Measurements from ENCODE around the gene SIRT3.
"Not testable (repeated sequence)": the region's sequence is repeated elsewhere in the genome, so short reads cannot be mapped to it uniquely, and the experiment has no call there.

Gene SIRT3

DNA sequence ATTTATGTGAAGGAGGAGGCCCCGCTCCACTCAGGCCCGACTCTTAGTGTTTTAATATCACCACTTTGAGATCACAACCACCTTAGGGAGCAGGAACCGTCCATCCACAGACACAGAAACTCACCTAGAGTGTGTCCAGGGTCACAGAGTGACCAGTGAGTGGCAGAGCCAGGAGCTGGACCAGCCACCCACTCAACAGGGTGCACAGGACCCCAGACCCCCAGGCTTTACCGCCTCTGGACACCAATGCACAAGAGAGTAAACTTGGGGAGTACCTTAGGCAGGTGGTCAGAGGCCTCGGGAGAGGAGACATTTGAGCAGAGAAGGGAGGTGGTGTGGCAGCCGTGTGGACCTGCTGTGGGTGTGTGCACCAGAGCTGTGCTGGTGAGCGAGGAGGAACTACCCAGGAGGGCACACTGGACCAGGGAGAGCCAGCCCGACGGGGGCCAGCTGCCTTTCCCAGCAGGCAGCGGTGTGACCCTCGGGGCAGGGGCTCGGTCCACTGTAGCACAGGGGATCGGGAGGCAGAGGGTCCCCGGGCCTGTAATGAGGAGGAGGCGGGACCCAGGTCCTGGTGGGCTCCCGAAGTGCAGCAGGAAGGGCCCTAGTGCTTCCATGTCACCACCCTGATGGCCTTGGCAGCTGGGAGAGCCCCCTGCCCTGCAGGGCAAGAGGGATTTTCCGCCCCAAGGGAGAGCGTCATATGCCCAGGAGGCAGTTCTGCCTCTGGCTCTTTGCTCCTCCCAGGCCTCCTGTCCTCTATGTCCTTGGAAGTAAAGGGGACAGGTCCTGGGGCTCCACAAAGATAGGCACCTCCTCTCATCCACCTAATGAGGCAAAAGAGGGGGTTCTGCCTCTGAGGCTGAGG is 34.5 kb upstream of the SIRT3 start:
- DNase-seq (ENCODE audit: low read depth) = no peak

DNA sequence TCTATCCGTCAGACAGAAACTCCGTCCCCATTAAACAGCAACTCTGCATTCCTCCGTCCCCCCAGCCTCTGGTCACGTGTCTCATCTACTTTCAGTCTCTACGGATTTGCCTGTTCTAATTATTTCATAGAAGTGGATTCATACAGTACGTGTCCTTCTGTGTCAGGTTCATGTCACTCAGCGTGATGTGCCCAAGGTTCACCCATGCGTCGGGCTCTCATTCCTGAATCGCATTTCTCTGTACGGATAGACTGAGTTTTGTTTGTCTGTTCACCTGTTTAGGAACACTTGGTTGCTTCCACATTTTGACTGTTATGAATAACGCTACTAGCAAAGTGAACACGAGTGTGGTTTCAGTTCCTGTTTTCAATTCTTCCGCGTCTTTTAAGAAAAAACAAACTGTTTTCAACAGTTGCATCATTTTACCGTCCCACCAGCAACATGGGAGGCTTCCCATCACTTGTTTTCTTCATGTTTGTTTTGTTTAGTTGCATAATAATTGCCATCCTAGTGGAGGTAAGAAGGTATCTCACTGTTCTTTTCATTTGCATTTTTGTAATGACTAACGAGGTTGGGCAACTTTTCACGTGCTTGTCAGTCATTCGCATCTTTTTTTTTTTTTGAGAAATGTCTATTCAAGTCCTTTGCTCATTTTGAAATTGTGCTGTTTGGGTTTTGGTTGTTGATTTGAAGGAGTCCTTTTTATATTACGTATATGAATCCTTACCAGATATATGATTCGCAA is 33.2 kb upstream of the SIRT3 start:
- DNase-seq (ENCODE audit: low read depth) = no peak

DNA sequence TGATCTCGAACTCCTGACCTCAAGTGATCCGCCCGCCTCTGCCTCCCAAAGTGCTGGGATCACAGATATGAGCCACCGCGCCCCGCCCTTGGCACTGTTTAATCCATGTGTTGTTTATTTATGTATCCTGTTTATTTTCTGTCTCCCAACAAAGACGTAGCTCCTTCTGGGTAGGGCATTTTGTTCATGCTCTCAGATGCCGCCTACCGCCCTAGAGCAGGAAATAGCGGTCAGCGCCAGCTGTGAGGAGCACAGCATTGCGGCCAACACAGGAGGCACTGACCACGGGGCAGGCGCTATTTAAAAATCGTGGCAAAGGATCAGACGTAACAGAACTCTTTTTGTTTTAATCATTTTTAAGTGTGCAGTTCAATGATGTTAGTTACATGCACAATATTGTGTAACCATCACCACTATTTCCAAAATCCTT is 32.6 kb upstream of the SIRT3 start:
- not testable (repeated sequence) for DNase-seq (ENCODE audit: low read depth)

DNA sequence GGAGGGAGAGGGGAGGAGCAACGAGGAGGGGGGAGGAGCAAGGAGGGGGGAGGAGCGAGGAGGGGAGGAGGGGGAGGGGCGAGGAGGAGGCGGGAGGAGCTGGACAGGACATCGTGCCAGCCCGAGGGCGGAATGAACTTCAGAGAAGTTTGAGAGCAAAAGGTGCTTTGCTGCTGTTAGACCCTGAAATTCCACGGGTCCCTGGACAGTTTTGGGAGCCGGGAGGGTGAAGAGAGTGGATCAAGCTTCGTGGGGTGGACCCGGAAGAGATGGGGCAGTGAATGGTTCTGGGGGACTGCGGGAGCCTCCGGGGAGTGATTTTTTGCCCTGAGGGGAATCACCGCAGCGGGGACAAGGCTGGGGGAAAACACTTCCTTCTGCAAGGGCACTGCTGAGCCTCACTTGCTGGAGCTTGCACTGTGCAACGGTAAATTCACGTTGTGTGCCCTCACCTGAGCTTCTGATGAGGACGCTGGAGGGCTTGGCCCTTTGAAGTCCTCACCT is 31.4 kb upstream of the SIRT3 start:
- no peak for DNase-seq (ENCODE audit: low read depth)

DNA sequence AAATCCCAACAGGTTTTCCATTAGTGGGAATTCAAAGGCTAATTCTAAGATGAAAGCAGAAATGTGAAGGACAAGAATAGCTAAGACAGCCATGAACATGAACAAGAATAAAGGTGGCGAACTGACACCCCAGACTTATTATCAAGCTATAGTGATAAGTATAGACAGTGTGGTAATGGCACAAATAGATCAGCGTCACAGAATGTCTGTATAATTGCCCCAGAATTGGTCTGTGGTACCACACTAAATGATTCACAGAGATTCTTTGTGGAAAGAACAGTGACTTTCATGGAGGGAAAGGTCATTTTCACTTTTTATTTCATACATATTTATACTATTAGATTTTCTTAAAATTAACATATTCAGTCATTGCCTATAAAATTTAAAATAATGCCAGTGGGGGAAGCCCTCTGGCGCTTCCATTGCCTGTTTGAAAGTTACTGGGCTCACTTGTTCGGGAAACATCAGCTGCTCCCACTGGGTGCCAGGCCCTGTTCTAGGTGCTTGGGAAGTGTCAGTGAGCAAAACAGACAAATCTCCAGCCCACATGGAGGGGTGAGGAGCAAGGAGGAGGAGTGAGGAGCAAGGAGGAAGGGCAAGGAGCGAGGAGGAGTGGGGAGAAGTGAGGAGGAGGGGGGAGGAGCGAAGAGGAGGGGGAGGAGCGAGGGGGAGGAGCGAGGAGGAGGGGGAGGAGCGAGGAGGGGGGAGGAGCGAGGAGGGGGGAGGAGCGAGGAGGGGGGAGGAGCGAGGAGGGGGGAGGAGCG is 30.7 kb upstream of the SIRT3 start:
- no peak for DNase-seq (ENCODE audit: low read depth)

DNA sequence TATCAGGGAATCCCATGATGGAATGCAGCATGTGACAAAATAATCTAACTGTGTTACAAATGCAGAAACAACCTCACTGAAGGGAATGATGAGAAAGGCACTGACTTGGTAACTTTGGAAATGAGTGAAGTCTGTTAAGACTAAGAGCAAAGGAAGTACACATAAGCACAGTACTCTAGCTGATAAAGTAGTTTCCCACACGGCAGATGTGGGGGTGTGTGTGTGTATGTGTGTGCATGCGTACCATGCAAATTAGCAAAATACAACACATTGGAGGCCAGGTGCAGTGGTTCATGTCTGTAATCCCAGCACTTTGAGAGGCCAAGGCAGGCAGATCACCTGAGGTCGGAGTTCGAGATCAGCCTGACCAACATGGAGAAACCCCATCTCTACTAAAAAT is 25.5 kb upstream of the SIRT3 start:
- DNase-seq (ENCODE audit: low read depth) = no peak

DNA sequence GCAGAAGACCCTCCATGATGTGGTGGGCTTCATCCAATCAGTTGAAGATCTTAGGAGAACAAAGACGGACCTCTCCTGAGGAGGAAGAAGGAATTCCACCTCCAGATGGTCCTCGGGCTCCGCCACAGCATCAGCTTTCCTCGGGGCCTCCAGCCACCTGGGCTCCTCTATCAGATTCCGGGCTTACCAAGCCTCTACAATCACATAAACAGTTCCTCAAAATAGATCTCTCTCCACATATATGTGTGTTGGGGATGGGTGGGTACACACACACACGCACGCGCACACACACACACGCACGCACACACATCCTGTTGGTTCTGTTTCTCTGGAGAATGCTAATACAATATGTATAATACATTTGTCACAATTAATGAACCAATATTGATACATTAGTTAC is 23.3 kb upstream of the SIRT3 start:
- DNase-seq (ENCODE audit: low read depth) = no peak

DNA sequence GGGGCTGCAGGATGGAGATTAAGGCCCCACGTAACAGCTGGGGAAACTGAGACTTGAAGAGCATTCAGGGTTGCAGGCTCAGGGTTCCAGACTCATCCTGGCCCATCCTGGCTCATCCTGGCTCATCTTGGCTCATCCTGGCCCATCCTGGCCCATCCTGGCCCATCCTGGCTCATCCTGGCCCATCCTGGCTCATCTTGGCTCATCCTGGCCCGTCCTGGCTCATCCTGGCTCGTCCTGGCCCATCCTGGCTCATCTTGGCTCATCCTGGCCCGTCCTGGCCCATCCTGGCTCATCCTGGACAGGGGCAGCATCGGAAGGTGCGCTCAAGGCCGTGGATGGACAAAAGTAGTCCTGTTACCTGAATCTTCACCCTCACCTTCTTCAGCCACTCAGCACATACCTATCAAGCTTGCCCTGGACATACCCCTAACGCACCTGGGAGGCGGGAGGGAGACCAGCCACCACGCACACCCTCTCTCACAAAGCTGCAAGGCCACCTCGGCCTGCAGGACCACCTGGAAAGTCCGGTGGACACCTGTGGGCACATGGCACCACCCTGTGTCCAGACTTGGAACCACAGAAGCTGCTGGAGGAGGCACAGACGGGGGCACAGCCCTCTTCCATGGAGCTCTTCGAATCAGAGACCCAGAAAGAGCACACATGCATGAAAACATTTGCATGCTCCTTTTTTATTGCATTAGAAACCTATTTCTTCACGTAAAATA is 21.8 kb upstream of the SIRT3 start:
- DNase-seq (ENCODE audit: low read depth) = no peak

DNA sequence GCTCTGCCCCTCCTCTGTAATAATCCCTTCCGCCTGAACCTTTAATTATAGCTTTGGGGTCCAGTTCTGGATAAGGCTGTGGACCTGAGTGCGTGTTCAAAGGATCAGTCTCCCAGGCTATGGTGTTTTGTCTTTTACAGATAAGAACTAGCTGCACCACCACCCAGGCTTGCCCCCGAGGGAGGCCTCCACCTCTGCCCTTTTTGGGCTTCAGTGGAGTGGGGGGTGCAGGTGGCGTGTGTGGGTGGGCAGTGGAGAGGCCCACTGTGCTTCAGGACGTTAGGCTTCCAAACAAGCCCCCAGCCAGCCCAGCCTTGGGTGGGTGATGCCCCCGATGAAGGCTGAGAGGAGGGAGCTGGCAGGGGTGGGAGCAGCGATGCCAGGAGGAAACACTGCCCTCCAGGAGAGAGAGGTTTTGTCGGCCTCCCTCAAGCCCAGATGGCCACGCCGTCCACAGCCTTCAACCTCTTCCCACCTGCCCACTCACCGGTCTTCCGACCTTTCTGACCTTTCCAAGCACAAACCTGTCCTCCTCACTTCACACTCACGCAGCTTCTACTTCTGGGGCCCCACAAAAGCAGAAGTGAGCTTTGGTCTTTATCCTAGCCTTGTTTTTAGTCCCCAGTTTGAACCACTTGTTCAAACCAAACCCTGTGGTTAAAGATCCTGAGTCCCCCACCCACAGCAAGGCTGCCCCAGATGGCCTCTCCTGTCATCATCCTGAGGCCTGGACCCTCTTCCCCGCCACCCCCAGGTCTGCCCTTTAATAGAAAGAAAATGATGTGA is 21.0 kb upstream of the SIRT3 start:
- no peak for DNase-seq (ENCODE audit: low read depth)

DNA sequence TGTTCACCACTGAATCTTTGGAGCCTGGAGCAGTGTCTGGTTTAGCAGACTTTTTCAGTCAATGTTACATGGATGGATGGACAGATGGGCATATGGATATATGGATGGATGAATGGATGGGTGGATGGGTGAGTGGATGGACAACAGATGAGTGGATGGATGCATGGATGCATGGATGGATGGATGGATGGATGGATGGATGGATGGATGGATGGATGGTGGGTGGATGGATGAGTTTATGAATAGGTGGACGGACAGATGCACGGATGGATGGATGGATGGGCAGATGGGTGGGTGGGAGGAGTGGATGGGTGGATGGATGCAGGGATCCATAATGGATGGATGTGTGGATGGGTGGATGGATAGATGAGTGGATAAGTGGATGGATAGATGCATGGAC is 19.7 kb upstream of the SIRT3 start:
- DNase-seq (ENCODE audit: low read depth) = no peak

DNA sequence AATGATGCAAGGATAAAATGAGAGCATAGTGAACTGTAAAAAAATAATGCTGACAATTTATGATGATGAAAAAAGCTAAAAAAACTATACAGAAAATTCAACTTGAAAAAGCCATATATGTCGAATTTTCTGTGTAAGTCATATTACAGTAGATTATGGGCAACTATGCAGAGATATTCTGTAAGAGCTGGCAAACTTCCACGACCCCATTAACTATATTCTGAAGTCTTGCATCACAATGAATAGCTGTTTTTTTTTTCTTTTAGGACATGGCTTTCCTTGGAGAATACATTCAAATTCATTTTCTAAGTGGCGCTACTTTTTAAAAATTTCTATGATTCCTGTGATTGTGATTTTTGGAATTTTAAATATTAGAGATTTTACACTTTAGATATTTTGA is 19.0 kb upstream of the SIRT3 start:
- no peak for DNase-seq (ENCODE audit: low read depth)

DNA sequence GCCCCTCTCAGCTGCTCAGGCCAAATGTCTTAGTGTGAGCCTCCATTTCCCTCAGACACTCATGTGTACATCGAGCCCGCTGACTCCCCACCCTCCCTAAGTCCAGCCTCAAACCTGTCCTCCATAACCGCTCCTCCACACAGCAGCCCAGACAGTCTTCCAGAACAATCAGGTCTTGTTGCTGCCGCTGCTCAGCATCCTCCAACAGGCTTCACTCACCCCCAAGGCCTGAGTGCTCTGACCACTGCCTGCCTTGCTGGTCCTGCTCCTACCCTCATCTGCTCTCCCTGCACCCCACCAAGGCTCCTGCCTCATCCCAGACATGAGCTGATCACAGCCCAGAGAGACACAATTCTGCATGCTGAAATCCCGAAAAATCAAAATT is 17.7 kb upstream of the SIRT3 start:
- DNase-seq (ENCODE audit: low read depth) = no peak

DNA sequence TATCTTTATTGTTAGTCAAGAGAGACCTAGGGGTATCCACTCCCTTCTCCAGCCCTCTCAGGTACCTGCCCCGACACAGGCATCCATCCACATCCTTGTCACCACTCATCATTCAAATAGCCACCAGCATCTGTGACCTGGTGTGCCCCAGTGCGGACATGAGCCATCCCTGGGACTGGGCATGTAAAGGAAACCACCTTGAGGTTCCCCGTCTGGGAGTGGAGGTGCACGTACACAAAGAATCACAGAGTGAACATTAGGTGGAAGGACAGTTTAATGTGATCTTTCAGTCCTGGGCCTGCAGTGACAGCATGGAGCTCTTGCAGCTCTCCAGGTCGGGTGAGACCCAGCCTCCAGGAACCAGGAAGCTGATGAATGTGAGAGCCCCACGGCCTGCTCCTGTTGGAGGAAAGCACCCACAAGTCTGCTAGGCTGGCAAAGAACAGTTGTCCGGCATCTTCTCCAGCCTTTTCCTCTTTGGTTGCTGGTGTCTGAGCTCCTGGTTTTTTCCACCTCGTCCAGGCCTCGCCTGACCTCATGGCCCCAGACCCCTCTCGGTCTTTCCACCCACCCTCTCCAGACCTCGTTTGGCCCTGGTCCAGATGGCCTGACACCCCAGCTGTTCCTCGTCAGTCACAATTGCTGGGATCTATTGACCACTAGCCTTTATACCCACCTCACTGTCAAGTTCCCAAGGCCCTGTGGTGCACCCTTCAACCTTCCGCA is 17.2 kb upstream of the SIRT3 start:
- no peak for DNase-seq (ENCODE audit: low read depth)

DNA sequence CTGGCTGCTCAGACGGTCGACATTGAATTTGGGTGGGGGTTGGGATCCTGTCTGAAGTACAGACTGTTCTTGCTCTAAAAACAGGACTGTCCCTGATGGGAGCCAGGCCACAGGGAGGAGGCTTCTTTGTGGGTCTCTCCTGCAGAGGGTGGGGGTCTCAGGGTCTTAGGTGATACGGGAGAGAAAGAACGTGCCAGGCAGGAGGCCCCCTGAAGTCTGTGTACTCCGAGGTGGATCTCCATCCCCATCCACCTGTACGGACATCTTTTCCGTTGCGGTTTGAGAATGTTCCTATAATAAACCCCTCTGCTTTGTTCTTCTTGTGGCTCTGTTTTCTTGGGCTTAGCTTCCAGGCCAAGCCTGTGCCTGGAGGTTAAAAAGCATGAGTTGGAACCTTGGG is 16.5 kb upstream of the SIRT3 start:
- DNase-seq (ENCODE audit: low read depth) = no peak

DNA sequence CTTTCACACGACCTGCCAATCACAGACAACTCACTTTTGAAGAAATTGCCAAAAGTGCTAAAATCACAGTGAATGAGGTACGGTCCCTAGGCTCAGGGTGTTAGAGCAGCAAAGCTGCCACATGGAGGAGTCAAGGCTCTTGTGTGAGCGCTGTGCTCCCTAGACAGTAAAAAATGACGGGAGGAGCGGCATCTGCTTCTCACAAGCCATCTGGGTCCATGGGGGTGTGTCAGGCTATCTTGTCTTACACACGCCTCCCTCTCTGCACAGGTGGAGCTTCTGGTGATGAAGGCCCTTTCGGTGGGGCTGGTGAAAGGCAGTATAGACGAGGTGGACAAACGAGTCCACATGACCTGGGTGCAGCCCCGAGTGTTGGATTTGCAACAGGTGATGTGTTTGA is 15.4 kb upstream of the SIRT3 start:
- no peak for DNase-seq (ENCODE audit: low read depth)

DNA sequence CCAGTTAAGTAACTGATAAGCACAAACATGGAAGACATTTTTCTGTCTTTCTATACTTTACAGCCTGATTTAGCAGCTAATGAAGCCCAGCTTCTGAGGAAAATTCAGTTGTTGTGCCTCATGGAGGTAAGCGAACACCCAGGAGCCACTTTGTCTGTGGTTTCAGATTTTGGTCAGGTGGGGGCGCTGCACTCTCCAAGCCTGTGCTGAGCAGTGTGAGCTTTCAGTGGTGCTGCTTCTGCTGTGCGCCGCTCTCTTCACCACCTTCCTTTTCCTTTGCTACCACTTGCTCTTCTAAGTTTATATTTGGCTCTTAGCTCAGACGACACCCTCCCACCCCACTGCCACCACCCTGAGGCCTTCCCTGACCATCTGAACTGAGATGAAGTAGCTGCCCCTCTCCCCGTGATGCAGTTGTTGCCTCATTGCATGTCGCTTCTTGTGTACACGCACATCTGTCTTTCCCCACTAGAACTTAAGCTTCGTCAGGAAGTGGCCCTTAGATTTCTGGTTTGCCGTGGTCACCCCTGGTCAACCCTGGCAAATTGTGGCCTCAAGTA is 14.7 kb upstream of the SIRT3 start:
- DNase-seq (ENCODE audit: low read depth) = peak; percentile 67

DNA sequence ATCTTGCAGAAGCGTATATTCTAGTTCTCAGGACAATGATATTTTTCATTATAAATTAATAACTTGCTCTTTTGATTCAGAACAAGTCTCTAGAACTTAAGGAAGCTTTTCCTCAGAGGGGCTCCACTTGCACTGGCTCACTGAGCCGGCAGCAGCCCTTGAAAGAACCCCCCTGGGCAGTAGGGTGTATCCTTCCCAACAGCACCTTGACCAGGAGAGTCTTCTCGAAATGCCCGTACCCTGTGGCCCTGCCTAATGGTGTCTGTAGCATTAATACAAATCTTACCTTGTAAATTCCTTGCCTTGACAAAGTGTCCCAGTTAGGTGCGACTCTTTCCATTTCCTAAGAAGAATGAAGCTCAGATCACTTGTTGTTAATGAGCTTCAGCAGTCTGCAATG is 14.1 kb upstream of the SIRT3 start:
- no peak for DNase-seq (ENCODE audit: low read depth)

DNA sequence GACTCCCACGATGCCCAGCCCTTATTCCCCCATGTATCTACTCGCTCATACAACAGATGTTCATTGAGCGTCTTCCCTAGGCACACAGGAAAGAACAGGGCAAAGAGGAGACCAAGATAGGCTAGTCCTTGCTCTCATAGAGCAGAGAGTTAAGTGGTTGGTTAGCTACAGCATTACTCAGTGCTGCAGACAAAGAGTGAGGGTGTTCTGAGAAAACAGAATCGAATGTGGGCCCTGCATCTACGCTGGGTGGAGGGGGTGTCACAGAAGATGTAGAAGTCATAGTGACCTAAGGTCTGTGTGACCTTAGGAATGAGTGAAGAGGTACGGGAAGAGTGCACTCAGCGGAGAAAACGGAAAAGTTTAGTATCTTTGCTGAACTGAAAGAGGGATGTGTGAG is 12.9 kb upstream of the SIRT3 start:
- DNase-seq (ENCODE audit: low read depth) = no peak

DNA sequence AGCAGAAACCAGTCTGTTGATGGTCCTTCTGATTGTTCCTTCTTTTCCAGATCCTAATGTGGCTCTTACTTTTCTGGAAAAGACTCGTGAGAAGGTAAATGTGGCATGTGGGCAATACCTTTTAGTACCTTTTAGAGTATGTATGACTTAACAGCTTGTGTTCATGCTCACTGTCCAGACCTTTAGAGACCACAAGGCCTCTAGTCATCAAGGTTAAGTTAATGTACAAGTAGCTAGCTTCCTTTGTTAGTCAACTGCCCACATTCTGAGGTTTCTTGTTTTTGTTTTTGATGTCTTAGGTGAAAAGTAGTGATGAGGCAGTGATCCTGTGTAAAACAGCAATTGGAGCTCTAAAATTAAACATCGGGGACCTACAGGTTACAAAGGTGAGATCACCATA is 8.2 kb upstream of the SIRT3 start:
- DNase-seq (ENCODE audit: low read depth) = no peak

DNA sequence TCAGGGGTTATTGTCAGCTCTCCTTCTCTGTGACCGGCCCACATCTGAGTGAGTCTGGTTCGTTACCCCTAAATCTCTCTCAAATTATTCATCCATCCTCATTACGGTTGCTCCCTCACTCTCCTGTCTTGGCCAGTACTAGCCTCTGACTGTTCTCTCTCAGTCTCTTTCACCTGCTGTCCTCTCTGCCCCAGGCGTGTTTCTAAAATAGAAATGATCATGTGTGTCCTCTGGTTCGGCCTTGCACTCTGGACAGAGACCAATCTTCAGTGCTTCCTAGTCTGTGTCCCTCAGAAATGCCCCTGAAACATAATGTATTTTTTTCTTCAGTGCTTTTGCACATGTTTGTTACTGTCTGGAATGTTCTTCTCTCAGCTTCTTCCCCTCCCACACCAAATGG is 5.5 kb upstream of the SIRT3 start:
- no peak for DNase-seq (ENCODE audit: low read depth)

All from activated gamma-delta T cell treated with anti-CD3 and anti-CD28 coated beads, Interleukin-2, amount 50 U/mL, for 16 hours (primary cell).